ENCODE measurements around the gene GLRX5.

DNA sequence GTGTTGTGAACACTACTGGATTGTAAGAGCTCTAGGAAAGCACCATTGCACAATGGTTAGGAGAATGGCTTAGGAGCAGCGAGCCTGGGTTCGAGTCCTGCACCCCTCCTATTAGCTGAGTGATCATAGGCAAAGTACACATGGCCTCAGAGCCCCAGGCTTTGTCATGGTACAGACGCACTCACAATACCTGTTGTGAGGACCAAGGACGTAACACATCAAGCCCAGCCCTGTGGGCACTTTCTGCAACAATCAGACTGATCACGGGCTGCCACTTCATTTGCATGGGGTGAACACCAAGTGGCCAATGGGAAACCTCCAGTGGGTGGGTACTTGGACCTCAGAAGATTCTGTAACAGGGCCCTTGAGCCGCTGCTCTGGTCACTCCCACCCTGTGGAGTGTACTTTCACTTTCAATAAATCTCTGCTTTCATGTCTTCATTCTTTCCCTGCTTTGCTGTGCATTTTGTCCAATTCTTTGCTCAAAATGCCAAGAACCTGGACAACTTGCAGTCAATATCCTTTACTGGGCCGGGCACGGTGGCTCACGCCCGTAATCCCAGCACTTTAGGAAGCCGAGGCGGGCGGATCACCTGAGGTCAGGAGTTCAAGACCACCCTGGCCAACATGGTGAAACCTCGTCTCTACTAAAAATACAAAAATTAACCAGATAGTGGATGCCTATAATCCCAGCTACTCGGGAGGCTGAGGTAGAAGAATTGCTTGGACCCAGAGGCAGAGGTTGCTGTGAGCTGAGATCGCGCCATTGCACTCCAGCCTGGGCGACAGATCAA is 28.2 kb downstream of the GLRX5 start:
- TF ChIP-seq, protein P1, sequence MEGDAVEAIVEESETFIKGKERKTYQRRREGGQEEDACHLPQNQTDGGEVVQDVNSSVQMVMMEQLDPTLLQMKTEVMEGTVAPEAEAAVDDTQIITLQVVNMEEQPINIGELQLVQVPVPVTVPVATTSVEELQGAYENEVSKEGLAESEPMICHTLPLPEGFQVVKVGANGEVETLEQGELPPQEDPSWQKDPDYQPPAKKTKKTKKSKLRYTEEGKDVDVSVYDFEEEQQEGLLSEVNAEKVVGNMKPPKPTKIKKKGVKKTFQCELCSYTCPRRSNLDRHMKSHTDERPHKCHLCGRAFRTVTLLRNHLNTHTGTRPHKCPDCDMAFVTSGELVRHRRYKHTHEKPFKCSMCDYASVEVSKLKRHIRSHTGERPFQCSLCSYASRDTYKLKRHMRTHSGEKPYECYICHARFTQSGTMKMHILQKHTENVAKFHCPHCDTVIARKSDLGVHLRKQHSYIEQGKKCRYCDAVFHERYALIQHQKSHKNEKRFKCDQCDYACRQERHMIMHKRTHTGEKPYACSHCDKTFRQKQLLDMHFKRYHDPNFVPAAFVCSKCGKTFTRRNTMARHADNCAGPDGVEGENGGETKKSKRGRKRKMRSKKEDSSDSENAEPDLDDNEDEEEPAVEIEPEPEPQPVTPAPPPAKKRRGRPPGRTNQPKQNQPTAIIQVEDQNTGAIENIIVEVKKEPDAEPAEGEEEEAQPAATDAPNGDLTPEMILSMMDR (IDR thresholded peaks at IDR 0.05) = no peak
- no peak for TF ChIP-seq POLR2A (IDR thresholded peaks at IDR 0.05)
